ENCODE results near the gene SPATA46. TPM values are rescaled to one million over a fixed set of nuclear protein-coding genes. Genes with fewer than 3 reads are reported as not detected.

Gene SPATA46, protein sequence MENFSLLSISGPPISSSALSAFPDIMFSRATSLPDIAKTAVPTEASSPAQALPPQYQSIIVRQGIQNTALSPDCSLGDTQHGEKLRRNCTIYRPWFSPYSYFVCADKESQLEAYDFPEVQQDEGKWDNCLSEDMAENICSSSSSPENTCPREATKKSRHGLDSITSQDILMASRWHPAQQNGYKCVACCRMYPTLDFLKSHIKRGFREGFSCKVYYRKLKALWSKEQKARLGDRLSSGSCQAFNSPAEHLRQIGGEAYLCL
- total RNA-seq = not detected in 2 replicates

DNA sequence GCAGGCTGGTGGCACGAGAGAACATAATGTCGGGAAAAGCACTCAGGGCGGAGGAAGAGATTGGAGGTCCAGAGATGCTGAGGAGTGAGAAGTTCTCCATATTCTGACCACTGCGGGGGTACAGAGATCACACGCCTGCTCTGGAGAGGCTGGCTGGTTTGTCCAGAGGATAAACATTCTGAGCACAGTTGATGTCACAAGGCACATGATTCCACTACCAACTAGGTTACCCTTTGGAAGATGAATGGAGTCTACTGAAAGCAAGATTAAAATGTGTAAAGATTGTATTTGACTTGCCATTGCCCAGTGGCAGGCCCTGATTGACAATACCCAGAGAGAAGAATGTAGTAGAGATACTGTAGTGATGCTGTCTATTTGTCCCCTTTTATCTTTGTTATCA is at the start of gene SPATA46:
SPATA46 (minus strand) TSS at position 164 of the 400 bp plus-strand sequence; CDS start at position 100, 64 bp downstream.

DNA sequence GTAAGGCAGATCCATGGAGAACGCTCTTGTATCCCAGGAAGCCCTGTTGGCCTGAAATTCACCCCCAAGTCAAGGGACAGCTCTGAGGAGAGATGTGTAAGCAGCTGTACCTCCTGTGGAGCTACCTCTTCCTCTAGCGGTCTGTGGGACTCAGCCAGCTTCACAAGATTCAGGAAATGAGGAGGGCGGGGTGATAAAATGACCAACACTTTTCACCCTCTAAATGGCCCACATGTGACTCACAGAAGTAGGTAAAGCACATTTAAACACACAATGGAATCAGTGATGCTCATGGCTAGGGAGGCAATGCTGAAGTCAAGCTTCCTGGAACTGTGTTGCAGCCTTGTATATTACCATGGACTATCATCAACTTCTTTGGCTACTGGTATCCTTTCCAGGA is 35.3 kb upstream of the SPATA46 start, which contains the start of gene SH2D1B:
SH2D1B (minus strand) TSS at position 135 of the 400 bp plus-strand sequence; CDS start at position 15, 120 bp downstream.

DNA sequence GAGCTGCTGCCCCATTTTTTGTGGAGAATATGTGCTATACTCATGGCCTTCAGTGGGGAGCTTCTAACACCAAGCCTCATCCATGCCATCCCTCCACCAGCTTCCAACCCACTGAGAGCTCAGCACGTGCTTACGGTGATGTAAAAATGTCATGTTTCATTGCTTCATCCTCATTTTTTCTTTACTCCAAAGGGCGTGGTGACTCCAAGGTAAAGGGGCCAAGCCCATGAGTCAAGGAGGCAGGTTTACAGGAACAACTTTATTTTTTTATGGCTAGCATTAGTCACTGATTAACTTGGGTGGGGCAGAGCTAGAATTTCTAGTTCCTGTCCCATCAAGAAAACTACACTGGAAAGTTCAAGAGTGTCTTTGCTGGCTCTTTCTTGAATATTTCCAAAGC is 4.7 kb upstream of the SPATA46 start, which contains the start of gene C1orf226:
C1orf226 (plus strand) TSS at position 346 of the 400 bp plus-strand sequence. CDS start 174 bp downstream, outside the sequence.

Other genes with a start within 250 kb of the SPATA46 start
- 0.33 and 2.0 TPM in 2 replicates for gene C1orf226, start 4.9 kb upstream of the SPATA46 start, total RNA-seq
- gene SH2D1B, start 35.3 kb upstream of the SPATA46 start, total RNA-seq = not detected in 2 replicates
- gene UHMK1, start 121.0 kb upstream of the SPATA46 start, total RNA-seq = 24.6 and 26.9 TPM in 2 replicates
- gene UAP1, start 184.9 kb upstream of the SPATA46 start, total RNA-seq = 19.8 and 57.8 TPM in 2 replicates

All from mesangial cell (primary cell).